Hypothalamus (tissue), 51 donors: ENCODE measurements around the gene FUT2.
"Not testable (repeated sequence)": the region's sequence is repeated elsewhere in the genome, so short reads cannot be mapped to it uniquely, and the experiment has no call there.

ENCODE experiments used
- DNase-seq, 51 donors: peaks; one replicate each; lab custom pipeline; 2025; lab: John Stamatoyannopoulos, UW

Gene FUT2

GRCh38 chr19:48695743-48696352 lies at the start of gene FUT2:
FUT2 (plus strand) TSS chr19:48695971; CDS start chr19:48702957, 6,986 bp downstream.
- DNase-seq: no peak

GRCh38 chr19:48646001-48646721 lies 49.6 kb upstream of the FUT2 start, which contains the start of gene CA11:
CA11 (minus strand) TSS chr19:48646187; CDS start chr19:48645632, 555 bp downstream.
- peak; percentile 67 to 97 (median 86) for DNase-seq

DNA sequence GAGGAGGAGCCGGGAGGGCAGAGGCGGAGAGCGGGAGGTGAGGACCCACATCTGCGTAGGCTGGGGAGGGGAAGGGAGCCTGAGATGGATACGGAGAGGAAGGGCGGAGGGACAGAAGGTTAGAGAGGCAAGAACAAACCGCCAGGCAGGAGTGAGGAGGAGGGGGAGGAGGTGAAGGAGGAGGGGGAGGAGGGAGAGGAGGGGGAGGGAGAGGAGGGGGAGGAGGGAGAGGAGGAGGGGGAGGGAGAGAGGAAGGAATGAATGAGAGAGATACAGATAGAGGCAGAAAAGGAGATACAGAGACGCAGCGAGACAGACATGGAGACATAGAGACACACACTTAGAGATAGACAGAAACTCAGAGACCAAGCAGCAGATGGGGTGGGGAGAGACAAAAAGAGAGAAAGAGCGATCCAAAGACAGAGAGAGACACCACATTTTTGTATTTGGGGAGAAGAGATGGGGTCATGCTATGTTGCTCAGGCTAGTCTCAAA lies 49.0 kb upstream of the FUT2 start:
- no peak for DNase-seq

- no peak for DNase-seq
Measured at GRCh38 chr19:48648134-48648533, 47.6 kb upstream of the FUT2 start.

DNA sequence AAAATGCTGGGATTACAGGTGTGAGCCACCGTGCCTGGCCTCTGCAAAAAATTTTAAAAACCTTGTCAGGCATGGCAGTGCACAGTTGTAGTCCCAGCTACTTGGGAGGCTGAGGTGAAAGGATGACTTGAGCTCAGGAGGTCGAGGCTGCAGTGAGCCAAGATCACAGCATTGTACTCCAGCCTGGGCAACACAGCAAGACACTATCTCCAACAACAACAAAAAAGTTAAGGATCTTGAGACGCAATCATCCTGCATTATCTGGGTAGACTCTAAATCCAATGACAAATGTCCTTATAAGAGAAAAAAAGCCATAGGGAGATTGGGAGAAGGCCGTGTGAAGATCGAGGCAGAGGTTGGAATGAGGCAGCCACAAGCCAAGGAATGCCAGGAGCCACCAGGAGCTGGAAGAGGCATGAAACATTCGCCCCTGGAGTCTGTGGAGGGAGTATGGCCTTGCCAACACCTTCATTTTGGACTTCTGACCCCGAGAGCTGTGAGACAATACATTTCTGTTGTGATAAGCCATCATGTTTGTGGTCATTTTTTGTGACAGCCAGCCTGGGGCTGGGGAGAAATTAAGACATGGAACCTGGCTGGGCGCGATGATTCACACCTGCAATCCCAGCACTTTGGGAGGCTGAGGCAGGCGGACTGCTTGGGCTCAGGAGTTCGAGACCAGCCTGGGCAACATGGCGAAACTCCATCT lies 44.6 kb upstream of the FUT2 start:
- no peak for DNase-seq

DNA sequence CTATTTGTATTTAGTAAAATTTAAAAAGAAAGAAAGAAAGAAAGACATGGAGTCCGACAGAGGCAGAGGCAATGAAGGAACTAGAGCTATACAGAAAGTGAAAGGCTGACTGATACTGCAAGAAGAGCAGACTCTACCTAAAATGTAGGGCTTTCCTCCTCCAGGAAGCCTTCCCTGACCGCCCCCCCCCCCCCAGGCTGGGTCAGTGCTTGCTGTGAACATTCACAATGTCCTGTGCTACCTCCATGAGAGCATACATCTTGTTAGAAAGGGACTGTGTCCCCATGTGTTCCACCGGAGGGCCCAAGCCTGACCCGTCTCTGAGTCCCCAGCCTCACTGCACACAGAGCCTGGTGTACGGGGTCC lies 44.1 kb upstream of the FUT2 start:
- DNase-seq: no peak

GRCh38 chr19:48654299-48655059 lies 41.3 kb upstream of the FUT2 start:
- no peak for DNase-seq

GRCh38 chr19:48656840-48657474 lies 38.8 kb upstream of the FUT2 start:
- peak in 1 of 51 donors; percentile 20 for DNase-seq

DNA sequence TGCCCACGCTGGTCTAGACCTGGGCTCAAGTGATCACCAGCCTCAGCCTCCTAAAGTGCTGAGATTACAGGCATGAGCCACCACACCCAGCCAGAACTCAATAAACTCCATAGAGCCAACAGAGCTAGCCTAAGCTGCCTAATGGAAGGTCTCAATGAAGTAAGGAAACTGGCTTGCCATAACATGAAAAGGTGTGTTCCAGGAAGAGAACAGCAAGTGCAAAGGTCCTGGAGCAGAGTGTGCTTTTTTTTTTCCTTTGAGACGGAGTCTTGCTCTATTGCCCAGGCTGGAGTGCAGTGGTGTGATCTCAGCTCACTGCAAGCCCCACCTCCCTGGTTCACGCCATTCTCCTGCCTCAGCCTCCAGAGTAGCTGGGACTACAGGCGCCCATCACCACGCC lies 37.9 kb upstream of the FUT2 start:
- DNase-seq: not testable (repeated sequence)

GRCh38 chr19:48658483-48658882 lies 37.3 kb upstream of the FUT2 start:
- no peak for DNase-seq

DNA sequence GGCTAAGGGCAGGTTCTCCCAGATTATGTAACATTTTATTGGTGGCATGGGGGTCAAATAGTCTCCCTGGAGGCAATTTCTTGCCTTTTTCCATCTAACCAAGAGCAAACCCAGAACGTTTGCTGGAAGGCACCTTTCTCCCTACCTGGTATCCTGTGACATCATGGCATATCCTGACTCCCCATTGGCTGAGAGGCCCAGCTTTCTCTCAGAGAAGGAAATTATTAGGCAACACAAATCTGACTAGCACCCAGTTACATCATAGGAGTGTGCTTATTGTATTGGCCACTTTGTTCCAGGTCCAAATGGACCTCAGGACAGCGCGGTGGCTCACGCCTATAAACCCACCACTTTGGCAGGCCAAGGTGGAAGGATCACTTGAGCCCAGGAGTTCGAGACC lies 36.0 kb upstream of the FUT2 start:
- peak in 14 of 51 donors; percentile 3 to 38 (median 16) for DNase-seq

DNA sequence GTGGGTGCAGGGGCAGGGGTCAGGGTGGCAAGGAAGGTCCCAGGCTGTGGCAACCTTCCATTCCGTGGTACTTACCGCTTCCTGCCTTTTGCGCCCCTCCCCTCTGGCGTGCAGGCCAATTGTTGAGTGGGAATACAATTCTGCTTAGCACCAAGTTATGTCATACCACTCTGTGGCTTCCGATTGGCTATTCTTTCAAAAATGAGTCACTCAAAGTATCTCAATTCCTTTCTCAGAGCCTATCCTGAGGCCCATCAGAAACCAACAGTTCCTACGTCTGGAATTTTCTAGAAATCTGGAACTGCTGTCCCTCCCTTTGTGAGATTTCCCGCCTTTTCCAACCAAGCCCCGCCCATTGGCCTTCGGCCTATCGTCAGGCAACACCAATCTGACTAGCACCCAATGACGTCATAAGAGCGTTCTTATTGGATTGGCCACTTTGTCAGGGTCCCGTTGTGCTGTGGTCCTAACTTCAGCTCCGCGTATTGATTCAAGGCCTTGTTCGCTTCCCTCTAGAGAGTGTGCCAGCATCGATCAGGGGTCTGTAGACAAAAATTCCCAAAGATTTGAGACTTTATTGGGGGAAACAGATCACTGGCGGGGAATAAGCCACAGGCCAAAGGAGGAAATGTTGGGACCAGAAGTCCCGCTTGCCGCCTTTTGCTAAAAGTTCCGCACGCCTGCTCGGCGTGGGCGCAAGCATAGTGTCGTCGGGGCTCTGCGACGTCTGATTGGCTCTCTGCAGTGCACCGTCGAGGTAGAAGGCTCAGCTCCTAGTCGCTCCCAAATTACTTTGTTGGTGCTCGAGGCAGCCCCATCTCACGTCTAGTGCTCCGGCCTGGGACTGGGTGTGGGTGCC lies 34.7 kb upstream of the FUT2 start:
- peak in 46 of 51 donors; percentile 9 to 93 (median 55) for DNase-seq

- DNase-seq: no peak
Measured at GRCh38 chr19:48661711-48662090, 34.1 kb upstream of the FUT2 start.

- no peak for DNase-seq
Measured at GRCh38 chr19:48663667-48664066, 32.1 kb upstream of the FUT2 start.

- no peak for DNase-seq
Measured at GRCh38 chr19:48664476-48664875, 31.3 kb upstream of the FUT2 start.

DNA sequence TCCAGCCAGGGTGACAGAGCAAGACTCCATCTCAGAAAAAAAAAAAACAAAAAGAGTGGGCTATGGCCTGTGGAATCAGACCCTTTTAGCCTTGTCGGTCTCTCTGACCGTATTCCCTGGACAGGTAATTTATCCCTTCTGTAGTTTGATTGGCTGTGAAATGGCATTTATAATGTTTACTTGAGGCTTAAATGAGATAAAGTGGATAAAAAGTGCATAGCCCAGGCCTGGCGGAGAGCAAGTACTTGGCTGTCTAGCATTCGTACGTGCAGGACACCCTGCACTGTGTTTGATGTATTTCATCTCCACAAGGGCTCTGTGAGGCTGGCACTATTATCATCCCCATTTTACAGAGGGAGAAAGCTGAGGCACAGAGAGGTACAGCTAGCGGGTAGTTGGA lies 30.0 kb upstream of the FUT2 start:
- no peak for DNase-seq

- DNase-seq: no peak
Measured at GRCh38 chr19:48668332-48668731, 27.4 kb upstream of the FUT2 start.

DNA sequence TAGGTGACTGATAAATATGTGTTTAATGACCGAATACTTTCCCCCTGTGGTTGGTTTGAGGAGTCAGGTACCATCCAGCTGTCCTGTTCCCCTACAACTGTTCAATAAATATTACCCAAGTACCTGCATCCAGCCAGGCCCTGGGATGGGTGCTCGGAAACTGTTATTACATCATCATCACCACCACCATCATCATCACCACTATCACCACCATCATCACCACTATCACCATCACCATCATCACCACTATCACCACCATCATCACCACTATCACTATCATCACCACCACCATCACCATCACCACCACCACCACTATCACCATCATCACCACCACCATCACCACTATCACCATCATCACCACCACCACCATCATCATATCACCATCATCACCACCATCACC lies 27.0 kb upstream of the FUT2 start:
- DNase-seq: no peak

DNA sequence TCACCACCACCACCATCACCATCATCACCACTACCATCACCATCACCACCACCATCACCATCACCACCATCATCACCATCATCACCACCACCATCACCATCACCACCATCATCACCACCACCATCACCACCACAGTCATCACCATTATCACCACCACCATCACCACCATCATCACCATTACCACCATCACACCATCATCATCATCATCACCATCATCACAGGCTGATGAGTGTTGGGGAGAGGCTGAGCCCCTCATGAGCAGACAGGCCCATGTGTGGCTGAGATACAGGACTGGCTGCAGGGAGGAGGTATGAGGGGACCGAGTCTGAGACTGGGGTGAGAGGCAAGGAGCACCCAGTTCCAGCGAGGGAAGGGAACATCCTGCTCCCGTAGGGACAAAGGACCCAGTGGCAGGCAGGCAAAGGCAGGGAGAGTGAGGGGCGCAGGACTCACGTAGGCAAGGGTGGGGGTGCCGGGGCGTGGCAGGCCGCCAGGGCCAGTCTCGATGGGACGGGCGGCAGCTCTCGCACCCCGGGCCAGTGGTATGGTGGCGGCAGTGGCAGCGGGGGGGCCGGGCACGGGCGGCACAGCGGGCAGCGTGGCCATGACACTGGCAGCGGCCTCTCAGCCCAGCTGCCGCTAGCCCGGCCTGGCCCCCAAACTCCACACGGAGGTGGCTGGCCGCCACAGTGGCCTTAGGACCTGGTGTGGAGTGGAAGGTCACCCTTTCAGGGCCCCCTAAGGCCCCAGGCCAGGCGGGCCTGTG lies 25.7 kb upstream of the FUT2 start:
- DNase-seq: no peak
